Fibroblast of the aortic adventitia (primary cell): ENCODE results near the gene EPB41L2. TPM values are rescaled to one million over a fixed set of nuclear protein-coding genes. Genes with fewer than 3 reads are reported as not detected.
A peak's percentile ranks its signal among the peaks of the same experiment; 100 is the strongest.

Experiments used
- DNase-seq: peaks from one replicate; pipeline ENCODE4 v3.0.0-alpha.2; 2010; ENCODE audit warnings: low read depth
- H3K4me3 ChIP-seq: 2 replicates; pipeline ENCODE4 v1.5.1; 2011; ENCODE audit warnings: low read depth, mild to moderate bottlenecking, control low read depth, low read length, moderate library complexity
- total RNA-seq: library from RNA; depleted of rRNA; stranded (reverse); fragments of >200 nt; gene quantifications from 2 replicates; pipeline ENCODE4 v1.2.3, GENCODE V29; 2012; ENCODE audit warnings: low replicate concordance
- TF ChIP-seq, protein P1 (sequence below): IDR thresholded peaks from 2 replicates; pipeline ENCODE4 v1.5.1; 2011; ENCODE audit warnings: mild to moderate bottlenecking, low read length, control low read depth, inconsistent platforms; ENCODE audit not compliant: insufficient read depth

Gene EPB41L2
- total RNA-seq, 1 donor: 117 TPM

DNA sequence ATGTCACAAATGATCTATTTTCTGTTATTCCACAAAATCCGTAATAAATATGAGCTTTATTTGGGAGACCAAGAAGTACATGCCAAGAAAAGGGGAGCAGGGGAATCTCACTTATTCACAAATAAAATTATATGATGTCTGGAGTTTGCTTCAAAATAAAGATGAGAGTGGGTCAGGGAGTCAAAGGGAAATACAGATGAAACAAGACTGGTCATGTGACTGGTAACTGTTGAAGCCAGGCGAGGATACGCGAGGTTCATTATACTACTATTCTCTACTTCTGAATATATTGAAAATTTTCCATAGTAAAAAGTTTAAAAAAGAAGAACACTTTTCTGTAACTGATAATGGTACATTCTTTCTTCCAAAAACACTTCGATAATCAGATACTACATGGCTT is 14.6 kb downstream of the EPB41L2 start:
- no peak for DNase-seq
- no peak overlapping the region for H3K4me3 ChIP-seq
- TF ChIP-seq, protein P1, sequence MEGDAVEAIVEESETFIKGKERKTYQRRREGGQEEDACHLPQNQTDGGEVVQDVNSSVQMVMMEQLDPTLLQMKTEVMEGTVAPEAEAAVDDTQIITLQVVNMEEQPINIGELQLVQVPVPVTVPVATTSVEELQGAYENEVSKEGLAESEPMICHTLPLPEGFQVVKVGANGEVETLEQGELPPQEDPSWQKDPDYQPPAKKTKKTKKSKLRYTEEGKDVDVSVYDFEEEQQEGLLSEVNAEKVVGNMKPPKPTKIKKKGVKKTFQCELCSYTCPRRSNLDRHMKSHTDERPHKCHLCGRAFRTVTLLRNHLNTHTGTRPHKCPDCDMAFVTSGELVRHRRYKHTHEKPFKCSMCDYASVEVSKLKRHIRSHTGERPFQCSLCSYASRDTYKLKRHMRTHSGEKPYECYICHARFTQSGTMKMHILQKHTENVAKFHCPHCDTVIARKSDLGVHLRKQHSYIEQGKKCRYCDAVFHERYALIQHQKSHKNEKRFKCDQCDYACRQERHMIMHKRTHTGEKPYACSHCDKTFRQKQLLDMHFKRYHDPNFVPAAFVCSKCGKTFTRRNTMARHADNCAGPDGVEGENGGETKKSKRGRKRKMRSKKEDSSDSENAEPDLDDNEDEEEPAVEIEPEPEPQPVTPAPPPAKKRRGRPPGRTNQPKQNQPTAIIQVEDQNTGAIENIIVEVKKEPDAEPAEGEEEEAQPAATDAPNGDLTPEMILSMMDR: no peak

- no peak for DNase-seq
- TF ChIP-seq, protein P1: no peak
- no peak overlapping the region for H3K4me3 ChIP-seq
Observed at GRCh38 chr6:131045139-131045538, 17.9 kb downstream of the EPB41L2 start.

- no peak overlapping the region for H3K4me3 ChIP-seq
- TF ChIP-seq, protein P1: no peak
- DNase-seq: no peak
Observed at GRCh38 chr6:131043902-131044447, 19.1 kb downstream of the EPB41L2 start.

- TF ChIP-seq, protein P1: no peak
- DNase-seq: peak; percentile 87
- no peak overlapping the region for H3K4me3 ChIP-seq
Observed at GRCh38 chr6:131042664-131043063, 20.4 kb downstream of the EPB41L2 start.

DNA sequence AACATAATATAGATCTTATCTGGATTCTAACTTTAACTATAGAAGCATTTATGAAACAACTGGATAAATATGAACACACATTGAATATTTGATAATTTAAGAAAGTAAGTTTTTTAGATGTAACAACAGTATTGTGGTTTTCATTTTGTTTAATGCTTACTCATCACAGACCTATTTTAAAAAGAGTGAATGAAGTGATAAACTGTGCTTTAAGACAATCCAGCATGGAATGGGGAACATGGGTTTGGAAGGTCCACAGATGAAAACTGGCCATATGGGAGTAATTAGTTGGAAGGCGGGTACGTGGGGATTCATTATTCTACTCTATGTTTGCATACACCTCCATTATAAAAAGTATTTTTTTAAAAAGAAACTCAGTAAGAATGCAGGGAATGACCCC is 21.2 kb downstream of the EPB41L2 start:
- no peak overlapping the region for H3K4me3 ChIP-seq
- TF ChIP-seq, protein P1: no peak
- peak; percentile 69 for DNase-seq

DNA sequence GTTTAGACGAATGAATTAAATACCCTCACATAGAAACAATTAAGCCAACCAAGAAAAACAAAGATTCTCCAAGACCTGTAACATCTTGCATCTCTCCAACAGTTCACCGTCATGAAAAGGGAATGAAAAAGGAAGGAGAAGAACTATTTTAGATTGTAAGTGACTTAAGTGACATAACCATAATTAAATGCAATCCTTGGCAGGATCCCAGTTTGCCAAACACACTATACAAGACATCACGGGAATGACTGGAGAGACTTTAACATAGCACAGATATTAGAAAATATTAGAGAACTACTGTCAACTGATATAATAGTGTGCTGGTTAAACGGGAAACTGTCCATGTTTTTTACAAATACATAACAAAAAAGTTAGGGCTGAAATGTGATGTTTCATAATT is 22.2 kb downstream of the EPB41L2 start:
- H3K4me3 ChIP-seq: no peak overlapping the region
- peak; percentile 20 for DNase-seq
- TF ChIP-seq, protein P1: no peak

- DNase-seq: no peak
- H3K4me3 ChIP-seq: no peak overlapping the region
- TF ChIP-seq, protein P1: no peak
Observed at GRCh38 chr6:131039345-131039680, 23.7 kb downstream of the EPB41L2 start.
